Gastroesophageal sphincter (tissue), 3 donors: ENCODE measurements around the gene OXNAD1.

ENCODE experiments used
- EP300 ChIP-seq: sonication (generic); formaldehyde crosslinking; IDR thresholded peaks from one replicate; pipeline ENCODE4 v1.6.1; 2017; ENCODE audit warnings: antibody characterized with exemption, mild to moderate bottlenecking
- POLR2A ChIP-seq, 2 donors: fragments of 450-650 bp; IDR thresholded peaks; one replicate each; pipeline ENCODE4 v1.6.1; 2017; ENCODE audit warnings: antibody characterized with exemption in 2 of 2, mild to moderate bottlenecking in 2 of 2, moderate library complexity in 1 of 2
- POLR2AphosphoS5 ChIP-seq: sonication (generic); formaldehyde crosslinking; IDR thresholded peaks from one replicate; pipeline ENCODE4 v1.6.1; 2017; ENCODE audit warnings: antibody characterized with exemption
- TF ChIP-seq, protein P1 (sequence below), 4 experiments: fragments of 200-600 bp in 2 of 4; fragments of 450-650 bp in 2 of 4; sonication (generic) in 1 of 4; IDR thresholded peaks; one replicate each; pipeline ENCODE4 v1.5.1; 2017 to 2019; ENCODE audit warnings: antibody characterized with exemption in 4 of 4, mild to moderate bottlenecking in 2 of 4, moderate library complexity in 2 of 4

GRCh38 chr3:16328124-16328523 is 63.1 kb downstream of the OXNAD1 start:
- TF ChIP-seq, protein P1, sequence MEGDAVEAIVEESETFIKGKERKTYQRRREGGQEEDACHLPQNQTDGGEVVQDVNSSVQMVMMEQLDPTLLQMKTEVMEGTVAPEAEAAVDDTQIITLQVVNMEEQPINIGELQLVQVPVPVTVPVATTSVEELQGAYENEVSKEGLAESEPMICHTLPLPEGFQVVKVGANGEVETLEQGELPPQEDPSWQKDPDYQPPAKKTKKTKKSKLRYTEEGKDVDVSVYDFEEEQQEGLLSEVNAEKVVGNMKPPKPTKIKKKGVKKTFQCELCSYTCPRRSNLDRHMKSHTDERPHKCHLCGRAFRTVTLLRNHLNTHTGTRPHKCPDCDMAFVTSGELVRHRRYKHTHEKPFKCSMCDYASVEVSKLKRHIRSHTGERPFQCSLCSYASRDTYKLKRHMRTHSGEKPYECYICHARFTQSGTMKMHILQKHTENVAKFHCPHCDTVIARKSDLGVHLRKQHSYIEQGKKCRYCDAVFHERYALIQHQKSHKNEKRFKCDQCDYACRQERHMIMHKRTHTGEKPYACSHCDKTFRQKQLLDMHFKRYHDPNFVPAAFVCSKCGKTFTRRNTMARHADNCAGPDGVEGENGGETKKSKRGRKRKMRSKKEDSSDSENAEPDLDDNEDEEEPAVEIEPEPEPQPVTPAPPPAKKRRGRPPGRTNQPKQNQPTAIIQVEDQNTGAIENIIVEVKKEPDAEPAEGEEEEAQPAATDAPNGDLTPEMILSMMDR (IDR thresholded peaks at IDR 0.05): no peak
- TF ChIP-seq EP300: no peak
- TF ChIP-seq POLR2A (IDR thresholded peaks at IDR 0.05): no peak
- TF ChIP-seq POLR2AphosphoS5: no peak
